Stimulated activated CD8-positive, alpha-beta memory T cell treated with anti-CD3 and anti-CD28 coated beads, Interleukin-4, amount 100 ng/mL, for 1 hour (primary cell): ENCODE measurements around the gene ENOX1.

Source experiments
- DNase-seq, 2 donors: peaks; one replicate each; pipeline ENCODE4 v3.0.0-alpha.2; 2020; ENCODE audit warnings: low read depth in 2 of 2, low spot score in 1 of 2

ENOX1 gene

DNA sequence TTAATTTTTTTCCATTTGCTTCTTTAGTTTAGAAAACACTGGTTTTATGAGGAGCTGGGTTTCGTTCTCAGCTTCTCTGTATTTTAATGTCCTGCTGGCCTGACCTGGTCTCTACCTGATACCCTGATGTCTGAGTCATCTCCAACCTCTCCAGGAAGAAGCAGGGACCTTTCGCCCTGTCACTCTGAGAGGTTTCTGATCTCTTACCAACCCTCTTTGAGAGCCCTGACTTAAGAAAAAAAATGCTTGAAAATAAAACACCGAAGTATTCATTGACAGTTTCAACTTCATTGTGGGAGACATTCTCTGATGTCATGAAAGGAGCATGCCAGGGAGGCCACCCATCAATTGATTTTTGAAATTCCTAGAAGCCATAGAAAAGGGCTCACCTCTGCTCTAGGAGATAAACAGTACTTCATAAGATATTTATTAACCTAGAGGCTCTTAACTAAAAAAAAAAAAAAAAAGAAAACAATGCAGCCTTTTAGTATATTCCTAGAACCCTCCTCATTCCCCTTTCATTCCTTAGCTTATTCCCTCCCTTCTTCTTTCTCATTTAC, 234.8 kb downstream of the ENOX1 start:
- DNase-seq, result no peak

- DNase-seq, result no peak
Measured at GRCh38 chr13:43546816-43547215, 240.0 kb downstream of the ENOX1 start.

GRCh38 chr13:43546251-43546650, 240.5 kb downstream of the ENOX1 start:
- no peak for DNase-seq

- no peak for DNase-seq
Measured at GRCh38 chr13:43545317-43545874, 241.4 kb downstream of the ENOX1 start.

DNA sequence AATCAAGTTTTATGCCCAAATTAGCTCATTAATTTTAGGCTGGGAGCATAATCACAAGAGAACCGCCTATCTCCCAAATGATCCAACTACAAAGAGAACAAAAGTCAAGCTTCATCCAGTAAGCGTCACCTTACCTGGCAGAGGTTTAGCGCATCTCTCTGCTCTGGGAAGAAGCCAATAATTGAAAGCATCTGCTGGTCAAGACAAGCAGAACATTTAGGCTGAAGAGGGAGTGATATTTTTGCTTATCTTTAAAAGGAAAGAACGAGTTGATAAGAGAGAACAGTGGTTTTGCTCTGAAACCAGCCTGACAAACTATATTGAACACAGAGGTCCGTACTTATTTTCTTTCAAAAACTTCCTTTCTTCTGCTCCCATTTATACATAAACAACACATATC, 242.1 kb downstream of the ENOX1 start:
- no peak for DNase-seq

- no peak for DNase-seq
Measured at GRCh38 chr13:43544011-43544410, 242.8 kb downstream of the ENOX1 start.

DNA sequence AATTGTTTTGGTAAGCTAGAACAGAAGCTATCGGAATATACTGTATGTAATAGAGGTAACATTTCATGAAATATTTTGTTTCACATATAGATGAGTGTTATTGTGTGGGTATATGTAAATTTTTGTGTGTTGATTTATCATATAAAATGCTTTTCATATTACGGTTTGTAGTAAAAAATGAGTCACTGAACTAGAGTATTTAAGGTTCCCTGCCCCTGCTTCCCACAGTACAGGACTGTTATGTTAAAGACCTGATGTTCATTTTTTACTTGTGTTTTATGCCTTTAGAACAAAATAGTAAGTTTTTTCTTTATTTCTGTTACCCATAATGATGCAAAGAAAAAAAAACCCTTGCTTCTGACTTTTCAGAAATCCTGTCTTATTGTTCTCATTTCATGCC, 243.4 kb downstream of the ENOX1 start:
- no peak for DNase-seq

- no peak for DNase-seq
Measured at GRCh38 chr13:43537124-43537523, 249.6 kb downstream of the ENOX1 start.

DNA sequence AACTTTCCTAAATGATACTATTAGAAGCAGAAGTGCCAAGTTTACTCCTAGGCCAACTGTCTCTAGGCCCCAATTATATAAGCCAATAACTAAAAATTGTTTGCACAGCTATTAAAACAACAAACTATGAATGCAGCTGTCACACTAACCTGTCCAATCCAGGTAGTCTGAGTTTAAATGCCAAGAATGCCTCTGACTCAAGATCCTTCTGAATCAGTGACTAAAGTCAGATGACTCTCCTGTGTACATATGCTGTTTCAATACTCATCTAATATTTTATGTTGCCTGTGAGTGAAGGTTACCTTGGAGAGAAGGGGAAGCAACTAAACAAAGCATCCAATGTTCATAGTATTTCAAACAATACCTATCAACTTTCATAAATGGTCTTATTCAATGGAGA, 257.0 kb downstream of the ENOX1 start:
- DNase-seq, result no peak

DNA sequence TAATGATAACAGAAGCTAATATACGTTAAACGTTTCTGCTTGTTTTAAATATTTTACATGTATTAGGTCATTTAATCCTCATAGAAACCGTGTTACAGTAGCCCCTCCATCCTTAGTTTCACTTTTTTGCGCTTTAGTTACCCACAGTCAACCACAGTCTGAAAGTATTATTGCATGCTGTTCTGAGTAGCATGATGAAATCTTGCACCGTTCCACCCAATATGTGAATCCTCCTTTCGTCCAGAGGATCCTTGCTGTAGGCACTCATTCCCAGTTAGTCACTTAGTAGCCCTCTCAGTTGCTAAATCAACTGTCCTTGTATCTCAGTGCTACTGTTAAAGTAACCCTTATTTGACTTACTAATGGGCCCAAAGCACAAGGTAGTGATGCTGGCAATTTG, 257.8 kb downstream of the ENOX1 start:
- DNase-seq, result no peak

- DNase-seq, result no peak
Measured at GRCh38 chr13:43522788-43523187, 264.0 kb downstream of the ENOX1 start.

GRCh38 chr13:43520351-43520750, 266.4 kb downstream of the ENOX1 start:
- no peak for DNase-seq

- no peak for DNase-seq
Measured at GRCh38 chr13:43518833-43519232, 267.9 kb downstream of the ENOX1 start.

DNA sequence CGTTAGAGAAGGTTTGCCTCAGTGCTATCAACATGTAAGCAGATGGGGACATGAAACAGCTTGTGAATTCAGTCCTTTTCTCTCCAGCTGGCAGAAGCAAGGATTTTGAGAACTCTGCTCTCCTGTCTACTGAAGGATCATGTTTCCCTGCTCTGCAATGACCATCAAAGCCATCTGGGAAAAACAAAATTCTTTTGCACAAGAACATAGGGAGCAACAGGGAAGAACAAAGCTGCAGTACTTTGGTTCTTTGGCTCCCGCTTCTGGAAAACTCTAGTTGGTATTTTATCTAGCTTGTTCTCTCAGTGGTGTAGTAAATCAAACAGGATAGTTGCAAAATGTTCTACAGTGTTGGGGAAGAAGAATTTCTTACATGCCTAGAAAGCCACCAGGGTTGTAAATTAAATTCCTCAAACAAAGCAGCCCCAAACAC, 270.4 kb downstream of the ENOX1 start:
- no peak for DNase-seq

- DNase-seq, result no peak
Measured at GRCh38 chr13:43515531-43515930, 271.2 kb downstream of the ENOX1 start.

GRCh38 chr13:43514311-43514710, 272.5 kb downstream of the ENOX1 start:
- DNase-seq, result no peak

DNA sequence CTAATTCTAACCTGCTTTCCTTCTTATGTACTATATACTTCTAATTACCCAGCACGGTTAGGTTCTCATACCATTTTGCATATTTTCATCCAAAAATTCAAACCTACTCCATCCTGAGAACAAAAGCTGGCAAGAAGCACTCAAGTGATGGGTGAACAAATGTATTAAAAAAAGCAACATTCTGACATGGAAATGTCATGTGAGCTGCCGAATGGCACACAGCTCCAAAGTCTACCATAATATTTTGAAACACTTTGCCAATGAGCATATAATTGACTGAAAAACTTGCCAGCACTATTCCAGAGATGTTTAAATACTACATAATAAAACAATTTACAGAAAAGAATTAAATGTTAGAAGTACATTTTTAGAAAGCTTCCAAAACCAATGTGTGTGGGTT, 274.6 kb downstream of the ENOX1 start:
- DNase-seq, result no peak

DNA sequence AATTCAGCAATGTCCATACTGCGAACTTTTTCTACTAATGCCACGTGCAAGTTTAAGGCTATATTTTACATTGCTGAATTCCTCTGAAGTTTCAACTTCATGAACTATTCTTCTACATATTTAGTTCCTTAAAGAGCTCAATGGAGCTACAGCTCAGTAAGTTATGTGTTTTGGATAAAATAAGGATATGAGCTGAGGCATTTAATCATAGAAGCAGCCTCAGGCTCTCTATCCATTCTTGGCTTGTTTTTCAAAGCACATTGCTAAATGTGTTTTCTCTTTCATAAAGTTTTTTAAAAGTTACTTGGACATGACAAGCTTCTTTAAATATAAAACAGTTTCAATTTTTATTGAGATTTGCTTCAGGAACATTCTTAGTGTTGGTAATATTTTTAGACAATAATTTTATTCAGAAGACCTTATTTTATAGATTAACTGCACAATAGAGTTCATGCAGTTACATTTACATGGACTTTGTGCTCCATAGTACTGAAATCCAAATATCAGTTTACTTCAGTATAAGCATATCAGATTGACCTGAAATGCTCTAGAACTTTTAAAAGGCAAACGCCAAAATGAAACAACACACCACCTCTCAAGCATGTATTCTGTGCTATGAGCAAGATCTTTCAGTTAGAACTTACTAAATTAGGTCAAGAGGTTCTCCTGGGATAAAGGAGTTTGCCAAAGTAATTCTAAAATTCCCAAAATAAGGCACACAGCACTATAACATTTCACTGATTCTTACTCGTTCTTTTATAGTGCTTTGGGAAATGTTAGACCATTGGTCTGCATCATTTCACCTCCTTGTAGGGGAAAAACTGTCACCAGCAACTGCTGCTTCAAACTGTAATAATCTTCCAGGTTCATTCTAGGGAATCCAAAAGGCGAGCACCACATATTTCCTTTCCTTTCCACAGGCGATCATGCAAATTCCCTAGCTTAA, 275.5 kb downstream of the ENOX1 start:
- no peak for DNase-seq

- DNase-seq, result no peak
Measured at GRCh38 chr13:43495732-43496131, 291.0 kb downstream of the ENOX1 start.

DNA sequence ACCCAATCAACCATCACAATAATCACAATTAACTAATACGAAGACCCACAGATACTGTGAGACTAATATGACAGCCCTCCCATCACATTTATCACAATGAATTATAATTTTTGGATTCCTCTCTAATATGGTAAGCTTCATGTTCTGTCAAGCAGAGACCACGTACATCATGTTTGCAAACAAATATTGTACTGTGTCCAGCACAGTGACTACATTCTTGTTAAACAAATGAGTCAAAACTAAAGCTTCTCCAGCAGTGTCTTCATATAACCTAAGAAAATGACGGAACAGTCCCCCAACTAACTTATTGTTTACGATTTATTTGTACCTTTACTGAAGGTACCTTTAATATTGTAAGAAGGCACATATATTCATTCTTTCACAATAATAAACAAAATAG, 292.6 kb downstream of the ENOX1 start:
- DNase-seq, result no peak

DNA sequence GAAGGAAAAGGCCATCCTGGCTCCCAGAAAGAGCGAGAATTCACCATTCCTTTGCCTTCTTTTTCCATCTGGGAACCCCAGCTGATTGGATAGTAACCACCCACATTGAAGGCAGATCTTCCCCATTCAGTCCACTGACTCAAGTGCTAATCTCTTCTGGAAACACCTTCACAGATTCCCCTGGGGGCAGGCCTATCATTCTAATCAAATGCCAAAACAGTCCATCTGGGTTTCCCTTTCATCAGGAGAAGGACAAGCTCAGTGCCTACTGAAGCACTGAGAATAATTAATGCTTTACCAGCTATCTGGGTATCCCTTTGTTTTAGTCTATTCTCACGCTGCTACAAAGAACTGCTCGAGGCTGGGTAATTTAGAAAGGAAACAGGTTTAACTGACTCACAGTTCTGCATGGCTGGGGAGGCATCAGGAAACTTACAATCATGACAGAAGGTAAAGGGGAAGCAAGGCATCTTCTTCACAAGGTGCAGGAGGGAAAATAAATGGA, 293.2 kb downstream of the ENOX1 start:
- DNase-seq, result no peak

GRCh38 chr13:43492745-43493144, 294.0 kb downstream of the ENOX1 start:
- no peak for DNase-seq
